ENCODE data around the gene PLCB1.

DNA sequence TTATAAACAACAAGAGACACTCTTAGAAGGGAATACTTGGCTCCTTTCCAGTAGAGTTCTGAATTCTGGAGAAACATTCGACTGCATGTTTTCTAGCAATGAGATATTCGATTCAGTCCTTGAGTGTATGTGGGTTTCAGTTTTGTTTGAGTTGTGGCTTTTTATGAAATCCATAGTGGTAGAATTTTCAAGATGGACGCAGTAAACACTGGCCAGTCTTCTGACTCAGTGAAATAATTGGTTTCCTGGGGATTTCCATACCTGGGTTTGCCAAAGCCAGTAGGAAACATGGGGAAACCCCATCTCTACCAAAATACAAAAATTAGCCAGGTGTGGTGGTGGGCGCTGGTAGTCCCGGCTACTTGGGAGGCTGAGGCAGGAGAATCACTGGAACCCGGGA is 663.3 kb downstream of the PLCB1 start:
- no peak for TF ChIP-seq RAD21 (IDR thresholded peaks at IDR 0.05; ENCODE audit: low read length)
- TF ChIP-seq CHD1 (IDR thresholded peaks at IDR 0.05; ENCODE audit: low read depth, low read length), result no peak
- TF ChIP-seq, protein P1, sequence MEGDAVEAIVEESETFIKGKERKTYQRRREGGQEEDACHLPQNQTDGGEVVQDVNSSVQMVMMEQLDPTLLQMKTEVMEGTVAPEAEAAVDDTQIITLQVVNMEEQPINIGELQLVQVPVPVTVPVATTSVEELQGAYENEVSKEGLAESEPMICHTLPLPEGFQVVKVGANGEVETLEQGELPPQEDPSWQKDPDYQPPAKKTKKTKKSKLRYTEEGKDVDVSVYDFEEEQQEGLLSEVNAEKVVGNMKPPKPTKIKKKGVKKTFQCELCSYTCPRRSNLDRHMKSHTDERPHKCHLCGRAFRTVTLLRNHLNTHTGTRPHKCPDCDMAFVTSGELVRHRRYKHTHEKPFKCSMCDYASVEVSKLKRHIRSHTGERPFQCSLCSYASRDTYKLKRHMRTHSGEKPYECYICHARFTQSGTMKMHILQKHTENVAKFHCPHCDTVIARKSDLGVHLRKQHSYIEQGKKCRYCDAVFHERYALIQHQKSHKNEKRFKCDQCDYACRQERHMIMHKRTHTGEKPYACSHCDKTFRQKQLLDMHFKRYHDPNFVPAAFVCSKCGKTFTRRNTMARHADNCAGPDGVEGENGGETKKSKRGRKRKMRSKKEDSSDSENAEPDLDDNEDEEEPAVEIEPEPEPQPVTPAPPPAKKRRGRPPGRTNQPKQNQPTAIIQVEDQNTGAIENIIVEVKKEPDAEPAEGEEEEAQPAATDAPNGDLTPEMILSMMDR (conservative IDR thresholded peaks at IDR 0.05; ENCODE audit: low read depth, low read length), result no peak
- TF ChIP-seq MAZ (IDR thresholded peaks at IDR 0.05; ENCODE audit: borderline replicate concordance, low read depth, low read length), result no peak
- no peak for TF ChIP-seq POLR2A (IDR thresholded peaks at IDR 0.05; ENCODE audit: low read depth, low read length)
- no peak for TF ChIP-seq CEBPB (IDR thresholded peaks at IDR 0.05; ENCODE audit: low read depth, low read length)
- no peak for TF ChIP-seq SMC3 (IDR thresholded peaks at IDR 0.05; ENCODE audit: low read depth, low read length)
- no peak for TF ChIP-seq RFX5 (IDR thresholded peaks at IDR 0.05; ENCODE audit: low read depth, low read length)
- no peak for TF ChIP-seq RCOR1 (IDR thresholded peaks at IDR 0.05; ENCODE audit: insufficient replicate concordance, low read length)
